HepG2 (cell line): ENCODE measurements around the gene KCNJ14. TPM values are rescaled to one million over a fixed set of nuclear protein-coding genes. Genes with fewer than 3 reads are reported as not detected.

ENCODE experiments used
- ADNP ChIP-seq: sonication (generic); formaldehyde crosslinking; IDR thresholded peaks from 2 replicates; pipeline ENCODE4 v1.4.0; 2020; ENCODE audit warnings: missing genetic modification reagents
- CHD4 ChIP-seq: fragments of 200-600 bp; sonication (generic); IDR thresholded peaks from 2 replicates; pipeline ENCODE4 v1.7.0; 2017; ENCODE audit warnings: mild to moderate bottlenecking, low read length, borderline replicate concordance
- DMAP1 ChIP-seq: IDR thresholded peaks from 2 replicates; pipeline ENCODE4 v1.6.1; 2016
- KDM2A ChIP-seq: sonication (generic); formaldehyde crosslinking; IDR thresholded peaks from 2 replicates; pipeline ENCODE4 v1.4.0; 2020; ENCODE audit warnings: low read depth, missing genetic modification reagents, borderline replicate concordance
- MAZ ChIP-seq, 2 experiments: sonication (generic) in 1 of 2; formaldehyde crosslinking in 1 of 2; IDR thresholded peaks; 2 replicates each; pipeline versions ENCODE4 v1.5.0 to v1.6.1; 2012 to 2020; ENCODE audit warnings: low read depth in 2 of 2, mild to moderate bottlenecking in 2 of 2, borderline replicate concordance in 1 of 2, improper control_type of control experiment in 1 of 2, low read length in 1 of 2, missing genetic modification reagents in 1 of 2, moderate library complexity in 1 of 2
- NFYB ChIP-seq: sonication (generic); formaldehyde crosslinking; IDR thresholded peaks from 2 replicates; pipeline ENCODE4 v1.4.0; 2020; ENCODE audit warnings: missing genetic modification reagents
- TARDBP ChIP-seq: sonication (generic); formaldehyde crosslinking; IDR thresholded peaks from 2 replicates; pipeline ENCODE4 v1.8.0; 2022; ENCODE audit warnings: mild to moderate bottlenecking, missing genetic modification reagents
- ZFX ChIP-seq: sonication (generic); formaldehyde crosslinking; IDR thresholded peaks from 2 replicates; pipeline ENCODE4 v1.4.0; 2020; ENCODE audit warnings: mild to moderate bottlenecking, low read depth, missing genetic modification reagents, moderate library complexity
- ZMAT3 ChIP-seq: sonication (generic); formaldehyde crosslinking; conservative IDR thresholded peaks from 2 replicates; pipeline ENCODE4 v1.7.0; 2021; ENCODE audit warnings: missing genetic modification reagents
- ZNF547 ChIP-seq: sonication (generic); formaldehyde crosslinking; IDR thresholded peaks from 2 replicates; pipeline ENCODE4 v1.5.1; 2020; ENCODE audit warnings: mild to moderate bottlenecking, missing genetic modification reagents
- ZNF607 ChIP-seq: sonication (generic); formaldehyde crosslinking; IDR thresholded peaks from 2 replicates; pipeline ENCODE4 v1.5.1; 2020; ENCODE audit warnings: missing genetic modification reagents, mild to moderate bottlenecking, borderline replicate concordance
- polyA plus RNA-seq, 8 experiments: library from polyadenylated mRNA; depleted of rRNA in 3 of 8; stranded (reverse) in 7 of 8; unstranded in 1 of 8; fragments of >200 nt; fragmentation: Illumina TruSeq in 4 of 8; extraction: Trizol in 4 of 8; gene quantifications; 2 replicates each; pipeline versions ENCODE4 v1.2.1 to v1.2.3, GENCODE V29; 2011 to 2016; ENCODE audit warnings: low read depth in 4 of 8, missing spikeins in 1 of 8, mixed read lengths in 1 of 8; ENCODE audit not compliant: insufficient read depth in 1 of 8
- total RNA-seq, 5 experiments: library from RNA; depleted of rRNA; stranded (reverse); fragments of >200 nt; fragmentation: Illumina TruSeq; extraction: Trizol; gene quantifications; 2 replicates each; pipeline ENCODE4 v1.2.3, GENCODE V29; 2016; ENCODE audit warnings: low read depth in 1 of 5
- TF ChIP-seq, protein P1 (sequence below), 2 experiments: sonication (generic) in 1 of 2; formaldehyde crosslinking in 1 of 2; IDR thresholded peaks; 2 replicates each; pipeline versions ENCODE4 v1.4.0 to v1.6.1; 2018 to 2020; ENCODE audit warnings: missing genetic modification reagents in 2 of 2, borderline replicate concordance in 1 of 2, low read depth in 1 of 2, mild to moderate bottlenecking in 1 of 2, missing biosample characterization in 1 of 2
- TF ChIP-seq, protein P2 (sequence below): sonication (generic); formaldehyde crosslinking; IDR thresholded peaks from 2 replicates; pipeline ENCODE4 v1.4.0; 2020; ENCODE audit warnings: missing genetic modification reagents
- TF ChIP-seq, protein P3 (sequence below): IDR thresholded peaks from 2 replicates; pipeline ENCODE4 v1.6.1; 2016; ENCODE audit warnings: missing compliant biosample characterization, missing genetic modification reagents, borderline replicate concordance
- TF ChIP-seq, protein P4 (sequence below): sonication (generic); formaldehyde crosslinking; IDR thresholded peaks from 2 replicates; pipeline ENCODE4 v1.4.0; 2020; ENCODE audit warnings: low read depth, missing genetic modification reagents
- TF ChIP-seq, protein P5 (sequence below): IDR thresholded peaks from 2 replicates; pipeline ENCODE4 v1.6.1; 2018; ENCODE audit warnings: missing genetic modification reagents

The KCNJ14 gene
- total and polyA plus RNA-seq, 2 of the 13 experiments (the other 11 are each of a cell fraction or from before 2014, with no cell fraction given) = 0.20 to 0.51 TPM

DNA sequence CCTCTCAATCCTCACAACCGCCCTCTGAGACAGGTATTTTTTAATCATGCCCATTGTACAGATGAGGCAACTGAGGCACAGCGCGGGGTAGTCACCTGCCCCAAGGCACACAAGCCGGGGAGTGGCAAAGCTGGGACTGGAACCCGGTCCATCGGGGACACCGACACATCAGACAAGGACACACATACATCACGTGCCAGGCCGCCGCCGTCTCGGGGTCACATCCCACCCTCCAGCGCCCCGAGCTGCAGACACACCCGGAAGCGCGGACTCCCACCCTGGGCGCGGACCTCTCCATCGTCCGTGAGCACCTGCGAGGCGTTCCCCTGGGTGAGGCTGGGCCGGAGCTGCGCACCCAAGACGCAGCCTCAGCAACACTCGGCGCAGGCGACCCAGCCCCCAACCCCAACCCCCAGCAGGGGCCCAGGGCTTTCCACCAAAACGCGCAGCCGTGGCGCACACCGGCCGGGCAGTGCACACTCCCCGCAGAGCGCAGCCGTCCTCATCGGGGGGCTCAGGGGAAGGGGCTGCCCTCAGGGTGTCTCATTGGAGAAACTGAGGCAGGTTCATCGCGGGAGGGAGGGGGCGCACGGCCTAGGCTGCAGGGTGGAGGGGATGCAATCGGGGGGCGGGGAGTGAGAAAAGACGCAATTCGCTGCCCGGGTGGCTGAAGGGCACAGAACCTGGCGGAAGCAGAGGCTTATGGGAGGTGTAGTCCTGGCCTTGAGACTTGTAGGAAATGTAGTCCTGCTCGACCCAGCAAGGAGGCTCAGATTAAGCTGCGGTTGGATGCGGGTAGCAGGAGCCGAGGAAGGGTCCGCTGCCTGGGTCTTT, 58.1 kb downstream of the KCNJ14 start (continued):
- TF ChIP-seq ZFX (CRISPR knock-in tag) (peak; percentile 72), MAZ (IDR thresholded peaks at IDR 0.05; ENCODE audit: borderline replicate concordance, low read depth, low read length) (no peak), MAZ (CRISPR knock-in tag; IDR thresholded peaks at IDR 0.05; ENCODE audit: low read depth) (no peak), CHD4 (peak; percentile 81; the same call in 1 of the 2 replicates), ADNP (CRISPR knock-in tag) (peak; percentile 61; the same call in 1 of the 2 replicates), TARDBP (CRISPR knock-in tag) (peak; percentile 61), ZNF547 (0 out of 2 replicates have a peak, but pooled peaks have one; percentile 50), ZMAT3 (CRISPR knock-in tag) (peak; percentile 46; the same call in 1 of the 2 replicates), KDM2A (CRISPR knock-in tag) (peak; percentile 42; the same call in 1 of the 2 replicates), DMAP1 (CRISPR knock-in tag) (peak; percentile 46; the same call in 1 of the 2 replicates), ZNF607 (0 out of 2 replicates have a peak, but pooled peaks have one; percentile 24), NFYB (CRISPR knock-in tag) (0 out of 2 replicates have a peak, but pooled peaks have one; percentile 22)
- TF ChIP-seq, protein P1, sequence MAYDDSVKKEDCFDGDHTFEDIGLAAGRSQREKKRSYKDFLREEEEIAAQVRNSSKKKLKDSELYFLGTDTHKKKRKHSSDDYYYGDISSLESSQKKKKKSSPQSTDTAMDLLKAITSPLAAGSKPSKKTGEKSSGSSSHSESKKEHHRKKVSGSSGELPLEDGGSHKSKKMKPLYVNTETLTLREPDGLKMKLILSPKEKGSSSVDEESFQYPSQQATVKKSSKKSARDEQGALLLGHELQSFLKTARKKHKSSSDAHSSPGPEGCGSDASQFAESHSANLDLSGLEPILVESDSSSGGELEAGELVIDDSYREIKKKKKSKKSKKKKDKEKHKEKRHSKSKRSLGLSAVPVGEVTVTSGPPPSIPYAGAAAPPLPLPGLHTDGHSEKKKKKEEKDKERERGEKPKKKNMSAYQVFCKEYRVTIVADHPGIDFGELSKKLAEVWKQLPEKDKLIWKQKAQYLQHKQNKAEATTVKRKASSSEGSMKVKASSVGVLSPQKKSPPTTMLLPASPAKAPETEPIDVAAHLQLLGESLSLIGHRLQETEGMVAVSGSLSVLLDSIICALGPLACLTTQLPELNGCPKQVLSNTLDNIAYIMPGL (CRISPR knock-in tag; IDR thresholded peaks at IDR 0.05; ENCODE audit: borderline replicate concordance in 1 of 2, low read depth in 1 of 2) = peak in 1 of 2 experiments; percentile 36; a peak in 1 of 4 replicates
- TF ChIP-seq, protein P2, sequence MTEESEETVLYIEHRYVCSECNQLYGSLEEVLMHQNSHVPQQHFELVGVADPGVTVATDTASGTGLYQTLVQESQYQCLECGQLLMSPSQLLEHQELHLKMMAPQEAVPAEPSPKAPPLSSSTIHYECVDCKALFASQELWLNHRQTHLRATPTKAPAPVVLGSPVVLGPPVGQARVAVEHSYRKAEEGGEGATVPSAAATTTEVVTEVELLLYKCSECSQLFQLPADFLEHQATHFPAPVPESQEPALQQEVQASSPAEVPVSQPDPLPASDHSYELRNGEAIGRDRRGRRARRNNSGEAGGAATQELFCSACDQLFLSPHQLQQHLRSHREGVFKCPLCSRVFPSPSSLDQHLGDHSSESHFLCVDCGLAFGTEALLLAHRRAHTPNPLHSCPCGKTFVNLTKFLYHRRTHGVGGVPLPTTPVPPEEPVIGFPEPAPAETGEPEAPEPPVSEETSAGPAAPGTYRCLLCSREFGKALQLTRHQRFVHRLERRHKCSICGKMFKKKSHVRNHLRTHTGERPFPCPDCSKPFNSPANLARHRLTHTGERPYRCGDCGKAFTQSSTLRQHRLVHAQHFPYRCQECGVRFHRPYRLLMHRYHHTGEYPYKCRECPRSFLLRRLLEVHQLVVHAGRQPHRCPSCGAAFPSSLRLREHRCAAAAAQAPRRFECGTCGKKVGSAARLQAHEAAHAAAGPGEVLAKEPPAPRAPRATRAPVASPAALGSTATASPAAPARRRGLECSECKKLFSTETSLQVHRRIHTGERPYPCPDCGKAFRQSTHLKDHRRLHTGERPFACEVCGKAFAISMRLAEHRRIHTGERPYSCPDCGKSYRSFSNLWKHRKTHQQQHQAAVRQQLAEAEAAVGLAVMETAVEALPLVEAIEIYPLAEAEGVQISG (CRISPR knock-in tag) = peak; percentile 78
- TF ChIP-seq, protein P3, sequence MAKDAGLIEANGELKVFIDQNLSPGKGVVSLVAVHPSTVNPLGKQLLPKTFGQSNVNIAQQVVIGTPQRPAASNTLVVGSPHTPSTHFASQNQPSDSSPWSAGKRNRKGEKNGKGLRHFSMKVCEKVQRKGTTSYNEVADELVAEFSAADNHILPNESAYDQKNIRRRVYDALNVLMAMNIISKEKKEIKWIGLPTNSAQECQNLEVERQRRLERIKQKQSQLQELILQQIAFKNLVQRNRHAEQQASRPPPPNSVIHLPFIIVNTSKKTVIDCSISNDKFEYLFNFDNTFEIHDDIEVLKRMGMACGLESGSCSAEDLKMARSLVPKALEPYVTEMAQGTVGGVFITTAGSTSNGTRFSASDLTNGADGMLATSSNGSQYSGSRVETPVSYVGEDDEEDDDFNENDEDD (CRISPR knock-in tag) = peak; percentile 19; the same call in 1 of the 2 replicates
- TF ChIP-seq, protein P4, sequence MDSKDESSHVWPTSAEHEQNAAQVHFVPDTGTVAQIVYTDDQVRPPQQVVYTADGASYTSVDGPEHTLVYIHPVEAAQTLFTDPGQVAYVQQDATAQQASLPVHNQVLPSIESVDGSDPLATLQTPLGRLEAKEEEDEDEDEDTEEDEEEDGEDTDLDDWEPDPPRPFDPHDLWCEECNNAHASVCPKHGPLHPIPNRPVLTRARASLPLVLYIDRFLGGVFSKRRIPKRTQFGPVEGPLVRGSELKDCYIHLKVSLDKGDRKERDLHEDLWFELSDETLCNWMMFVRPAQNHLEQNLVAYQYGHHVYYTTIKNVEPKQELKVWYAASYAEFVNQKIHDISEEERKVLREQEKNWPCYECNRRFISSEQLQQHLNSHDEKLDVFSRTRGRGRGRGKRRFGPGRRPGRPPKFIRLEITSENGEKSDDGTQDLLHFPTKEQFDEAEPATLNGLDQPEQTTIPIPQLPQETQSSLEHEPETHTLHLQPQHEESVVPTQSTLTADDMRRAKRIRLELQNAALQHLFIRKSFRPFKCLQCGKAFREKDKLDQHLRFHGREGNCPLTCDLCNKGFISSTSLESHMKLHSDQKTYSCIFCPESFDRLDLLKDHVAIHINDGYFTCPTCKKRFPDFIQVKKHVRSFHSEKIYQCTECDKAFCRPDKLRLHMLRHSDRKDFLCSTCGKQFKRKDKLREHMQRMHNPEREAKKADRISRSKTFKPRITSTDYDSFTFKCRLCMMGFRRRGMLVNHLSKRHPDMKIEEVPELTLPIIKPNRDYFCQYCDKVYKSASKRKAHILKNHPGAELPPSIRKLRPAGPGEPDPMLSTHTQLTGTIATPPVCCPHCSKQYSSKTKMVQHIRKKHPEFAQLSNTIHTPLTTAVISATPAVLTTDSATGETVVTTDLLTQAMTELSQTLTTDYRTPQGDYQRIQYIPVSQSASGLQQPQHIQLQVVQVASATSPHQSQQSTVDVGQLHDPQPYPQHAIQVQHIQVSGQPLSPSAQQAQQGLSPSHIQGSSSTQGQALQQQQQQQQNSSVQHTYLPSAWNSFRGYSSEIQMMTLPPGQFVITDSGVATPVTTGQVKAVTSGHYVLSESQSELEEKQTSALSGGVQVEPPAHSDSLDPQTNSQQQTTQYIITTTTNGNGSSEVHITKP (CRISPR knock-in tag) = 0 out of 2 replicates have a peak, but pooled peaks have one; percentile 13
- TF ChIP-seq, protein P5, sequence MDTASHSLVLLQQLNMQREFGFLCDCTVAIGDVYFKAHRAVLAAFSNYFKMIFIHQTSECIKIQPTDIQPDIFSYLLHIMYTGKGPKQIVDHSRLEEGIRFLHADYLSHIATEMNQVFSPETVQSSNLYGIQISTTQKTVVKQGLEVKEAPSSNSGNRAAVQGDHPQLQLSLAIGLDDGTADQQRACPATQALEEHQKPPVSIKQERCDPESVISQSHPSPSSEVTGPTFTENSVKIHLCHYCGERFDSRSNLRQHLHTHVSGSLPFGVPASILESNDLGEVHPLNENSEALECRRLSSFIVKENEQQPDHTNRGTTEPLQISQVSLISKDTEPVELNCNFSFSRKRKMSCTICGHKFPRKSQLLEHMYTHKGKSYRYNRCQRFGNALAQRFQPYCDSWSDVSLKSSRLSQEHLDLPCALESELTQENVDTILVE (CRISPR knock-in tag) = no peak
